GM12872 (cell line): Measurements from ENCODE around the gene RPN2.

Experiments used
- CTCF ChIP-seq: IDR thresholded peaks from 3 replicates; pipeline ENCODE4 v1.5.1; 2011; ENCODE audit warnings: low read depth, mild to moderate bottlenecking, low read length, moderate library complexity; ENCODE audit not compliant: insufficient read depth

Gene RPN2

GRCh38 chr20:37198932-37199660 lies 20.0 kb downstream of the RPN2 start:
- TF ChIP-seq CTCF = no peak

- TF ChIP-seq CTCF = no peak
Measured at GRCh38 chr20:37200376-37200775, 21.2 kb downstream of the RPN2 start.

- TF ChIP-seq CTCF = no peak
Measured at GRCh38 chr20:37200926-37201826, 22.0 kb downstream of the RPN2 start.

GRCh38 chr20:37201827-37202162 lies 22.7 kb downstream of the RPN2 start:
- no peak for TF ChIP-seq CTCF

- peak; percentile 62 for TF ChIP-seq CTCF
Measured at GRCh38 chr20:37202267-37202943, 23.3 kb downstream of the RPN2 start.

GRCh38 chr20:37204056-37204455 lies 24.9 kb downstream of the RPN2 start:
- no peak for TF ChIP-seq CTCF

- TF ChIP-seq CTCF = no peak
Measured at GRCh38 chr20:37205130-37205529, 26.0 kb downstream of the RPN2 start.
